Nucleus accumbens (tissue), 56 donors: ENCODE measurements around the gene CSMD2.
A peak's percentile ranks its signal among the peaks of the same experiment; 100 is the strongest.

Source experiments
- DNase-seq, 56 donors: peaks; one replicate each; lab custom pipeline; 2025; lab: John Stamatoyannopoulos, UW

Gene CSMD2

DNA sequence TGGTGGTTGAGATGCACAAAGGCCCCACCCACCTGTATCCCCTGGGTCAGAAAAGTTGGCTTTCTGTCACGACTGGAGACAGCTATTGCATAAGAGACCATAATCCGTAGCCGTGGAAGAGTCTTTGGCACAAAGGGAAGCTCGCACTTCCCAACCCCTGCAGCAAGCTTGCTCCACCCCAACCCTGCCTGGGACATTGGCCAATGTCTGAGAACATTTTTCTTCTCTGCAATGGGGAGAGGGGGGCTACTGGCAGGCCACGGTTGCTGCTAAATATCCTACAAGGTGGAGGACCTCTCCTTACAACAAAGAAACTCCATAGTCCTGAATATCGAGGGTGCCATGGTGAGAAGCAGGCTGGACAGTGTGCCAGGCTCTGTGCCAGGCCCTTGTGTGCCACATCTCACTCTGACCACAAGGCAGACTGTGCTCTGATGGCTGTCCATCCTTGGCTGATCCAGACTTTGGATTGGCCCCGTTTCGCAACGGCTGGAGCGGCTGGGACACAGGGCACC lies 104.1 kb downstream of the CSMD2 start:
- peak in 28 of 56 donors; percentile 11 to 68 (median 42) for DNase-seq

DNA sequence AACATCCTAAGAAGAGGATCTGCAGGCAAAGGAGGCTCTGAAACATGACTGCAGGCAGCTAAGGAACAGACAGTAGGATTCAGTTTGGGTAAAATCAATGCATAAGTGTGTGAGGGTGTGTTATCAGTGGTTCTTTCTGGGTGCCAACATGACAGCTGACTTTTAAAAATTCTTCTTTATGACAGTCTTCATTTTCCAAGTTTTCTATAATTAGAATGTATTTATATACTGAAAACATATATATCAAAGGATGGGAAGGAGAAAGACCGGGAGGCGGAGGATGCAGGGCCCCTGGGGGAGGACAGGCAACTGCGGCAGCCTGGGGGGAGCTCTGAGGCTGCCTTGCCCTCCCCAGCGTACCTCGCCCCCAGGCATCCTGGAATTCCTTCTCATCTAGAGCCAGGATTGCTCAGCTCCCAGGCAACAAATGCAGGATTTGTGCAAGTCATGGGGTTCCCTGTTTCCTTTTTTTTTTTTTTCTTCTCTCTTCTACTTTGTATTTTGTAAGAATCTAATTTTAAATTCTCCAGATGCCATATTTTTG lies 104.8 kb downstream of the CSMD2 start:
- peak in 21 of 56 donors; percentile 13 to 59 (median 35) for DNase-seq

DNA sequence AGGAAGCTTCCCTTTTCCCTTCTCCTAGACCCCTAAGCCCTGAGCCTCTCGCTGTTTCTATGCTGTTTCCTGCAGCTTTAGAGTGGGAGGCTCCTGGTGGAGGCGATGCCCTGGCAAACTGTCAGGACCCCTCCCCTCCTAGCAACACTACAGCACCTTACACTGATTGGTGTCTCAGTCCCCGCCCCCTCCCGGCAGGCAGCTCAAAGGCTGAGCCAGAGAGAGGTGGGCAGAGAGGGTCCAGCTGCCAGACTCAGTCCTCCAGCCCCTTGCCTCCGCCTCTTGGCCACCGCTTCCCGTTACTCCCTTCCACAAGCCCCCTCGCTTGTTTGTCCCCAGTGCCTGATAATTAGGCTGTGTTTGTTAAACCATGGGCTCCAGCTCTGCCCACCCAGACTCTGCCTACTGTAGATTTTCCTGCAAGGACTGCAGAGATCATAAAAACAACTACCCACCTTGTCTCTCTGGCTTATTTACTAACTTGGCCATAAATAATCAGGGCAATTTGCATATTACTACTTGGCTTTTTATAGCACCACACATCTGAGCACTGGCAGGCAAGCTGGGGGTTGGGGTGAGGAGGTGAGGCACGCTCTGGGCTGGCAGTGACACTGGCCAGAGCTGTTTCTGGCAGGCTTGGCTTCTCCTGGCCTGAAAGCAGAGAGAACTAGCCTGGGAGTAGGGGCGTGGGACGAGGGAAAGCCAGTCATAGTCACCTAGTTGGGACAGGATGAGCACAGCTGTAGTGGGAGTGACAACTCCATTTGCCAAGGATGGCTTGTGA lies 107.5 kb downstream of the CSMD2 start:
- peak in 6 of 56 donors; percentile 5 to 30 (median 17) for DNase-seq

GRCh38 chr1:34055818-34056217 lies 109.2 kb downstream of the CSMD2 start:
- DNase-seq, result no peak

- no peak for DNase-seq
These were observed 110.1 kb downstream of the CSMD2 start for GRCh38 chr1:34054920-34055319.

- DNase-seq, result no peak
These were observed 111.4 kb downstream of the CSMD2 start for GRCh38 chr1:34053660-34054059.

DNA sequence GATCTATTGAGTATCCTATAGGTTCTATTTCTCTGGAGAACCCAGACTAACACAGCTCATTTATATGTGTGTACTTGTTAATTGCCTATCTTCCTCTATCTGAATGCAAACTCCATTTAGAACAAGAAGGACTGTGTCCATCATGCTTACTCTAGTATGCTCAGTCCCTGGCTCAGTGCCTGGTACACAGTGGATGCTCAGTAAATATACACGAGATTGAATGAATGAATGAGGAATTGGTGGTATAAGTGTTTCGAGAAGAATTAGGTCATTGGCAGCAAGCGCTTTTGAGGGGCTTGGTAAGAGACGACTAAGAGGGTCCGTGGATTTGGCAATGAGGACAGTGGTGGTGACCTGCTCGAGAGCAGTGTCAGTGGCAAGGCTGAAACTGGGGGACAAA lies 112.5 kb downstream of the CSMD2 start:
- DNase-seq, result peak in 12 of 56 donors; percentile 6 to 34 (median 22)

DNA sequence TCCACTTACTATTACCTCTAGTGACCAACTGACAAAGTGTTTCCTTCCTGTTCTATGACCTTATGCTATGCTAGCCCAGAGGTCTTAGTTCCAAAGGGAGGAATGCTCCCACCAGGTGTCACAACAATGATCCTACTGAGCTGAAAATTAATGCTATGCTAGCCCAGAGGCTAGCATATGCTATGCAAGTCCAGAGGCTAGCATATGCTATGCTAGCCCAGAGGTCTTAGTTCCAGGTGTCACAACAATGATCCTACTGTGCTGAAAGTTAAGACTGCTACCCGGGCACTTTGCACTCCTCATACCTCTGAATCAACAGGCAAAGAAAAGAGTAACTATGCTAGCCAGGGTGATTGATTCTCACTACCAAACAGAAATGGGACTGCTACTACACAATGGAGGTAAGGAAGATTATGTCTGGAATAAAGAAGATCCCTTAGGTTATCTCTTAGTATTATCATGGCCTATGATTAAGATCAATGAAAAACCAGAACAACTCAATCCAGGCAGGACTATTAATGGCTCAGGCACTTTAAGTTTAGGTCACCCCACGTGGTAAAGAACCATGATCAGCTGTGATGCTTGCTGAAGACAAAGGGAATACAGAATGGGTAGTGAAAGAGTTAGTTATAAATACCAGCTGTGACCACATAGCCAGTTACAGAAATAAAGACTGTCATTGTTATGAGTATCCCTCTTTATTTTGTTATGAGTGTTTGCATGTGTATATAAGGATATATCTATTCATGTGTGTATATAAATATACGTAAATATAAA lies 114.1 kb downstream of the CSMD2 start:
- peak in 28 of 56 donors; percentile 6 to 71 (median 38) for DNase-seq

- no peak for DNase-seq
These were observed 115.0 kb downstream of the CSMD2 start for GRCh38 chr1:34049994-34050393.

GRCh38 chr1:34049477-34049876 lies 115.6 kb downstream of the CSMD2 start:
- no peak for DNase-seq

DNA sequence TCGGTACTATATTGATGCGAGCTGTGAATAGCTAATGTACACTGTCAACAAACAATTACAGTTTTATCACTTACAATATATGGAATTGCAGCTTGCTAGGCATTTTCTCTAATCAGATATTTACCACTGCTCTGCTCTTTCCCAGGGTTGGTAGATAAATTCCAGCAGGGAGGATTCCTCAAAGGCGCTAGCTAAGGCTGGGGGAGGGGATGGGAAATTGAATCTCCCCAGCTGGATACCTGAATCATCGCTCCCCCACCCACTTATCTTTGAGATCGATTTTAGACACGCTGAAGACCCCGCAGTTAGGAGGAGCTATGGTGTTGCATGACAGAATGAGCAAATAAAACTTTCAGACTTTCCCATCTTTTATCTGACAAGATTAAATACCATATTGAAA lies 127.2 kb downstream of the CSMD2 start:
- DNase-seq, result no peak

DNA sequence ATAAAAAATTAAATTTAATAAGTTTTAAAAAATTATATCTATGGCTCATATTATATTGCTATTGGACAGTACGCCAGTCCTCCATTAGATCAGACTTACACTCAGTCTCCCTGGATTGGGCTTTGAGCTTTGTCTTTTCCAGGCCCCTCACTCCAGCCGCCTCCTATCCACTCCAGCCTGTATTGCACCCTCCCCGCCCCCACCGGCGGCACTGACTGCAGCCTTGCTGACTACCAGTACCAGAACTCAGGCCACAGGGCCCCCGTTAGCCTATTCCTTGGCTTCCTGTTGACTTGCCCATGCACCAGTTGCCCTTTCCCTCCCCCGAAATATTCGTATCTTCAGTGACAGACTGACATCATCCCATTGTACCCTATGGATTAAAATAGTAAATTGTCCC lies 127.9 kb downstream of the CSMD2 start:
- no peak for DNase-seq

DNA sequence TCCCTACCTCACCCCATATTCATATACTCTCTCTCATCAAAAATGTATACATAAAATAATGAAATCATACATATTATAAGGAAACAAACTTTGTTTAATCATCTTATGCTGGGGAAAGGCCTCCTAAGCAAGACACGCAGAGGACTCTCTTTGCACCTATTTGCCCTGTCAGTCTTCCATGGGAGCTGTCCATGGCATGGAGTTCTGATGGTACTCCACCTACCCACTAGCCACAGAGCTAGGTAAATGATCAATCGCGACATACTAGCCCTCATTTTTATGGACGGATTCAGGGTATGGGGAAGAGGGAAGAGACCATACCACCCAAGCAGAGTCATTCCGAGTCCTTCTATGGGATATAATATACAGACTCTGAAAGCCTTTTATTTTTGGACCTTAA lies 131.0 kb downstream of the CSMD2 start:
- no peak for DNase-seq

- no peak for DNase-seq
These were observed 135.1 kb downstream of the CSMD2 start for GRCh38 chr1:34029954-34030353.

DNA sequence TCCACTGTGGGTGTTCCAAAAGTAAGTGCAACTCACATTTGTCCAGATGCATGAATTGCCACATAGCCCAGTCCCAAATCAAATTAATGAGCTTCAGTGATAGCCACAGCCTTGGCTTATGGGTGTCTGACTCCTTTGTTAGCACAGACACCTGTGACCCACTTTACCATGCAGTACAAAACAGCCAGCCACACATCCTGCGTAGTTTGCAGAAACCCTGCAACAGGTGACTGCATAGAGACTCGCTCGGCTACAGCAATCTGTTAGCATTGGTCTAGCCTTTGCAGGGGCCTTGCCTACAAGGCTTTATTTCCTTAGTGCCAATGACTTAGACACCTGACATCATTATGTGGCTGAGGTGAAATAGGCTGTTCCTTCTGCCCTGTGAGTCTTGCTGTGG lies 135.5 kb downstream of the CSMD2 start:
- DNase-seq, result no peak

DNA sequence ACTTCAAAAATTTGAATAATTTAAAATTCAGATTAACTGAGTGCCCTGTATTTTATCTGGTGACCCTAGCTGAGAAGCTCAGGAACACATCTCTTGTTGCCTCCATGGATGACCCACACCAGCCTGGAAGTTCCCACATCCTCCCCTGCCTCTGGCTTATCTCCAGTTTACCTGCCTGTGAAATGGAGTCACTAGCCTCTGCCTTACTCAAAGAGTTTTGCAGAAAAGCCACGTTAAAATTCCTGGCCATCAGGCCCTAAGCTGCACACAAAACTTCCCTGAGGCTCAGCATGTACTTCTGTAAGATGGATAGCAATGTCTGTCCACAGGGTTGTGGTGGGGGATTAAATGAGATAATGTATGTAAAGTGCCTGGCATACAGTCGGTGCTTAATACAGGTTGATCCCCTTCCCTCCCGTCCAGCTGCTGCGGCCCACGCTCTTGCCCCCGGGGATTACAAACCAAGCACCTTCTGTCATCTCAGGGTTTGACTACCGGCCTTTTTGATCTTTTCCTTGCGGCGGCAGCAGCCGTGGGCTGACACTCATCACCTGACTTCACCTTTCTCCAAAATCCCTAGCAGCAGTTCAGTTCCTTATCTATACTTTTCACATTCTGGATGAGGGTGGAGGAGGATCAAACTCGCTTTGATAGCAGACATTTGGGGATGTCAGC lies 136.5 kb downstream of the CSMD2 start:
- no peak for DNase-seq

GRCh38 chr1:34025675-34026074 lies 139.4 kb downstream of the CSMD2 start:
- DNase-seq, result no peak

DNA sequence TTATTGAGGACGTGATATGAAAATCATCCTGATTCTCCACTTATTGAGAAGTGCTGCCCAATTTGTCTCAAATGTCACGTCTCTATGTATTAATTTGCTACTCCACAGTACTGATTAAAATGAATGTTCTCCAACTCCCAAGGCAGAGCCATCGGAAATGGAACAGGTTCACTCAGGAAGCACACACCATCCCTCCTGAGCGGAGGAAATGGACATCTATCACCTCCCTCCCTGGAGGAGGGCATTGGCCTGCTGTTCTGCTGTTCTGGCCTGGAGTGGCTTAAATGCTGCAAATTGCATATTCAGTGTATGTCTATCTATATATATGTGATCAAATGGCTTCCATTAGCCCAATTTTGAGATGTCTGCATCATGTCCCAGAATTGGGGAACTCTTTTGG lies 140.5 kb downstream of the CSMD2 start:
- DNase-seq, result no peak

GRCh38 chr1:34019741-34020552 lies 145.1 kb downstream of the CSMD2 start:
- no peak for DNase-seq

GRCh38 chr1:34018285-34018684 lies 146.7 kb downstream of the CSMD2 start:
- DNase-seq, result no peak
